ENCODE results near the gene GRIN3B. TPM values are rescaled to one million over a fixed set of nuclear protein-coding genes. Genes with fewer than 3 reads are reported as not detected.

GRIN3B gene
- total RNA-seq, 1 donor from 2014 or later = not detected

DNA sequence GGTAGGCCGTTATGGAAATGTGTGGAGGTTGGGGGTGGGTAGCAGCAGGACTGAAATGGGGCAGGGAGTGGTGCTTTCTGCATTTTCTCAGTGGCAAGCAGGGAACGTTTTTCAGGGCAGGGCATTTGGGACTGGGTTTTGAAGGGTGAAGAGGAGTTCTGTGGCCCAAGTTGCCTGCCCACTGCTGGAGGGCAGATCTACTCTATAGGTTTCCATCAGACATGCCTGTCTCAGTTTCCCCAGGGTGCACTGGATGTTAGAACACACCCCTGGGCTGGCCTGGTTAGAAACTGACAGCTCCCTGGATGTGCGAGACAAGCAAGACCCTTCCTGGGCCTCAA lies 870 bp upstream of the GRIN3B start:
- H3K27me3 ChIP-seq = peaks cover 11% of the 10 kb centered on the region
- H3K27ac ChIP-seq = no peak overlapping the region
- H3K9me3 ChIP-seq = no peaks in the 10 kb centered on the region
- H3K36me3 ChIP-seq = peaks cover 0 to 7% of the 10 kb centered on the region in 2 donors
- TF ChIP-seq CTCF (IDR thresholded peaks at IDR 0.05) = no peak
- intact Hi-C loops (cut with DNase I) = no loop called here
- H3K4me3 ChIP-seq = no peak overlapping the region
- no peak for DNase-seq (ENCODE audit: low spot score in 2 of 2)
- H3K4me1 ChIP-seq = peaks cover 0 to 14% of the 10 kb centered on the region in 2 donors

DNA sequence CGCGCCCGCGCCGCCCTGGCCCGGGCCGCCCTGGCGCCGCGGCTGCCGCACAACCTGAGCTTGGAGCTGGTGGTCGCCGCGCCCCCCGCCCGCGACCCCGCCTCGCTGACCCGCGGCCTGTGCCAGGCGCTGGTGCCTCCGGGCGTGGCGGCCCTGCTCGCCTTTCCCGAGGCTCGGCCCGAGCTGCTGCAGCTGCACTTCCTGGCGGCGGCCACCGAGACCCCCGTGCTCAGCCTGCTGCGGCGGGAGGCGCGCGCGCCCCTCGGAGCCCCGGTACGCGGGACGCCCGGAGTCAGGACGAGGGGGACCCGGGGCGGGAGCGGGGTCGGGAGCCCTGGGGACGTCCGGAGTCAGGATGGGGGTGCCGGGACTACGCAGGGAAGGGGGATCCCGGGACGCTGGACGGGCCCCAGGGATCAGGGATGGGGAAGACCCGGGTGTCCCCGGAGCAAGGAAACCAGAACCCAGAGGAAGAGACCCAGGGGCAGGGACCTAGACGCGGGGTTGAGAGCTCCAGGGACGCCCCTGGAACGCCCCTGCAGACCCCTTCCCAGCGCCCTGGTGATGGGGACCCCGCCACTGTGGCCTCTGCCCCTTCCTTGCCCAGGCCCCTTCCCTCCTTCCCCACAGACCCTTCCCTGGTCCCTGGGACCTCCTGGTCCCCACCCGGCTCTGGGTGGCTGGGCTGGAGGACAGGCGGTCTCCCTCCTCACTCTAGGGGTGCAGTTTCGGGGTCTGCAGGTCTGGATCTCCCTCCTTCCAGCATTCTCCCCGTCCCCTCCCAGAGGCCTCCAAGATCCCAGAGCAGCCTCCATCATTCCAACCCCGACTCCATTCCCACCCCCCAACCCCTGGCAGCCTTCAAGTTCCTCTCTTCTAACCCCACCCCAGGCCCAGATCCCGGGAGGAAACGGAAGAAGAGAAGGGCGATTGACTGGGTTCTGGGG lies 645 bp downstream of the GRIN3B start:
- Histone ChIP-seq H3K4me1 (peaks cover 0 to 14% of the 10 kb centered on the region in 2 donors), H3K36me3 (no peaks in the 10 kb centered on the region), H3K27me3 (peaks cover 5% of the 10 kb centered on the region), H3K4me3 (peak overlapping the region in 1 of 2 donors; percentile 21), H3K9me3 (no peaks in the 10 kb centered on the region), H3K27ac (no peak overlapping the region)
- intact Hi-C loops (cut with DNase I) = no loop called here
- TF ChIP-seq CTCF (IDR thresholded peaks at IDR 0.05) = no peak
- no peak for DNase-seq (ENCODE audit: low spot score in 2 of 2)

DNA sequence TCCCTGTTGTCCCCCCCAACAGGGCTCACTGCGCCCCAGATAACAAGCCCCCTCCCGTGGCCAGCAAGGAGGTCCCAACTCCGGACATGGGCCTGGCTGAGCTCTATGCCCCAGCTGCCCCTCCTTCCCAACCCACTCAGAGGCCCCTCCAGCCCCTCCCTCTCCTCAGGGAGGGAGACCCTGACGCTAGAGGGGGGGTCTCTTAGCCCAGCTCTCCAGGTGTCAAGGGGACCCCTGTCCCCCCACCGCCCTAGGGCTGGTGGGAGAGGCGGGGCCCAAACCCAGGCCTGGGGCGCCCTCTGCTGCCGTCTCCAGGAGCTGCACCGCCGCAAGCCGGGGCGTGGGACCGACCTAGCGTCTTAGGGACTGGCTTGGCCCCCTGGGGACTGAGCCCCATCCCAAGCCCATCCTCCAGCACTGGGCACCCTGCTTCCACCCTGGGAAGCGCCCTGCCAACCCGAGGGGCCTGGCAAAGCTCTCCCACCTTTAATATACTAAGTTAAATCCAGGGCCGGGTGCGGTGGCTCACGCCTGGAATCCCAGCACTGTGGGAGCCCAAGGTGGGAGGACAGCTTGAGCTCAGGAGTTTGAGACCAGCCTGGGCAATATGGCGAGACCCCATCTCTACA lies 1.4 kb downstream of the GRIN3B start:
- no peak overlapping the region for H3K4me3 ChIP-seq
- H3K4me1 ChIP-seq = peaks cover 0 to 10% of the 10 kb centered on the region in 2 donors
- no peaks in the 10 kb centered on the region for H3K27me3 ChIP-seq
- peak; percentile 86 to 97 (median 95) for TF ChIP-seq CTCF (IDR thresholded peaks at IDR 0.05)
- H3K27ac ChIP-seq = no peak overlapping the region
- no peaks in the 10 kb centered on the region for H3K9me3 ChIP-seq
- no peak for DNase-seq (ENCODE audit: low spot score in 2 of 2)
- H3K36me3 ChIP-seq = no peaks in the 10 kb centered on the region
- intact Hi-C loops (cut with DNase I) = no loop called here

- intact Hi-C loops (cut with DNase I) = no loop called here
- no peaks in the 10 kb centered on the region for H3K27me3 ChIP-seq
- no peaks in the 10 kb centered on the region for H3K9me3 ChIP-seq
- H3K36me3 ChIP-seq = no peaks in the 10 kb centered on the region
- H3K27ac ChIP-seq = no peak overlapping the region
- no peak overlapping the region for H3K4me3 ChIP-seq
- H3K4me1 ChIP-seq = peaks cover 0 to 10% of the 10 kb centered on the region in 2 donors
- no peak for DNase-seq (ENCODE audit: low spot score in 2 of 2)
- no peak for TF ChIP-seq CTCF (IDR thresholded peaks at IDR 0.05)
Measured at GRCh38 chr19:1002600-1002999, 2.4 kb downstream of the GRIN3B start.

DNA sequence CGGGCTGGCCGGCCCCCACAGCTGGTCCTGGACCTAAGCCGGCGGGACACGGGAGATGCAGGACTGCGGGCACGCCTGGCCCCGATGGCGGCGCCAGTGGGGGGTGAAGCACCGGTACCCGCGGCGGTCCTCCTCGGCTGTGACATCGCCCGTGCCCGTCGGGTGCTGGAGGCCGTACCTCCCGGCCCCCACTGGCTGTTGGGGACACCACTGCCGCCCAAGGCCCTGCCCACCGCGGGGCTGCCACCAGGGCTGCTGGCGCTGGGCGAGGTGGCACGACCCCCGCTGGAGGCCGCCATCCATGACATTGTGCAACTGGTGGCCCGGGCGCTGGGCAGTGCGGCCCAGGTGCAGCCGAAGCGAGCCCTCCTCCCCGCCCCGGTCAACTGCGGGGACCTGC lies 3.1 kb downstream of the GRIN3B start:
- Histone ChIP-seq H3K4me1 (peaks cover 0 to 10% of the 10 kb centered on the region in 2 donors), H3K4me3 (no peak overlapping the region), H3K27me3 (no peaks in the 10 kb centered on the region), H3K9me3 (no peaks in the 10 kb centered on the region), H3K27ac (no peak overlapping the region), H3K36me3 (no peaks in the 10 kb centered on the region)
- intact Hi-C loops (cut with DNase I) = no loop called here
- no peak for TF ChIP-seq CTCF (IDR thresholded peaks at IDR 0.05)
- DNase-seq (ENCODE audit: low spot score in 2 of 2) = no peak

Data from ascending aorta (tissue), 2 donors.